ENCODE results near the gene KLHDC2. TPM values are rescaled to one million over a fixed set of nuclear protein-coding genes. Genes with fewer than 3 reads are reported as not detected.
A peak's percentile ranks its signal among the peaks of the same experiment; 100 is the strongest.
"Not testable (repeated sequence)": the region's sequence is repeated elsewhere in the genome, so short reads cannot be mapped to it uniquely, and the experiment has no call there.

Gene KLHDC2, protein sequence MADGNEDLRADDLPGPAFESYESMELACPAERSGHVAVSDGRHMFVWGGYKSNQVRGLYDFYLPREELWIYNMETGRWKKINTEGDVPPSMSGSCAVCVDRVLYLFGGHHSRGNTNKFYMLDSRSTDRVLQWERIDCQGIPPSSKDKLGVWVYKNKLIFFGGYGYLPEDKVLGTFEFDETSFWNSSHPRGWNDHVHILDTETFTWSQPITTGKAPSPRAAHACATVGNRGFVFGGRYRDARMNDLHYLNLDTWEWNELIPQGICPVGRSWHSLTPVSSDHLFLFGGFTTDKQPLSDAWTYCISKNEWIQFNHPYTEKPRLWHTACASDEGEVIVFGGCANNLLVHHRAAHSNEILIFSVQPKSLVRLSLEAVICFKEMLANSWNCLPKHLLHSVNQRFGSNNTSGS
- total RNA-seq (10 to 100 TPM; 68.2 to 93.6 (median 85.9) TPM), polyA plus RNA-seq (10 to 100 TPM; 40.7 to 48.9 TPM)
- long read RNA-seq, donor 1, full-length matches to known transcripts = 256 of 275 reads
- long read RNA-seq, donor 1, partial matches to known transcripts = 4 of 275 reads
- long read RNA-seq, donor 1, other reads (novel, unspliced or antisense) = 15 of 275 reads
- long read RNA-seq, donor 2, full-length matches to known transcripts = 382 of 411 reads
- long read RNA-seq, donor 2, partial matches to known transcripts = 6 of 411 reads
- long read RNA-seq, donor 2, other reads (novel, unspliced or antisense) = 23 of 411 reads
- long read RNA-seq, donor 3, full-length matches to known transcripts = 120 of 133 reads
- long read RNA-seq, donor 3, partial matches to known transcripts = 0 of 133 reads
- long read RNA-seq, donor 3, other reads (novel, unspliced or antisense) = 13 of 133 reads

DNA sequence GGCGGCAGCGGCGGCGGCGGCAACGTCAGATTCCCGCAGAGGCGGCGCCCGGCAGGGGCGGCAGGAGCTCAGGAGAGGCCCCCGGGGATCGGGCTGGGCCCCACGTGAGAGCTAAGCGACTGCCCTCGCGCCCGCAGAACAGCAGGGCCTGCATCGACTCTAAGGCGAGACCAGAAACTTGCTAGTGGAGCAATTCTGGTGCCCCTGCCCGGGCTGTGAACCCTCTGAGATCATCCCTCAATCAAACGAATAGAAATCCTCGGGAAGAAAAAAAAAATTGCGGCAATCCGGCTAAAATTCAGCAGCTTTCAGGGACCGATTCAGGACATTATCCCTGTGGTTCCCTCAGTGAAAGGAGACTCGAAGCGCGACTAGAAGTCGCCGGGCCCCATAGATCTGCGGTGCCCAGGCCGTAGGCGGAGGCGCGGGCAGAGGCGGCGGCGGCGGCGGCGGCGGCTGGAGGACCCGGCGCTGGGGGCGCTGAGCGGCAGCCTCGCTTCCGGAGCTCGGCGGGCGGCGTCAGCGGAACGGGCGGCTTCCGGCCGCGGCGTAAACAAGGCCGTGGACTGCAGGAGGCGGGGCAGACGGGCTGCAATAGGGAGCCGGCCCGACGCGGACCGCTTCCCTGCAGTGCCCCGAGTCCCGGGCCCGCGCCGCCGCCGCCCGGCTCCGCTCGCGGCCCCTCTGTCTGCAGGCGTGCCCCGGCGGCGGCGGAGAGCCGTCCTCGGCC, at the start of gene KLHDC2:
Gene KLHDC2, plus strand, starts transcription at position 583 of the 730 bp plus-strand sequence. CDS start 316 bp downstream, outside the sequence.
- Histone ChIP-seq H3K27ac (peak within 1 kb of the TSS; percentile 91 to 99 (median 99)), H3K4me3 (peak within 1 kb of the TSS; percentile 59 to 100 (median 95)), H3K36me3 (peaks cover 0 to 16% (median 10%) of the 10 kb centered on the region in 9 donors), H3K9me3 (no peaks in the 10 kb centered on the region), H3K27me3 (no peaks in the 10 kb centered on the region), H3K4me1 (peaks cover 0 to 37% (median 23%) of the 10 kb centered on the region in 12 donors)
- peak; percentile 81 to 97 for TF ChIP-seq POLR2A (IDR thresholded peaks at IDR 0.05)
- TF ChIP-seq, protein P1, sequence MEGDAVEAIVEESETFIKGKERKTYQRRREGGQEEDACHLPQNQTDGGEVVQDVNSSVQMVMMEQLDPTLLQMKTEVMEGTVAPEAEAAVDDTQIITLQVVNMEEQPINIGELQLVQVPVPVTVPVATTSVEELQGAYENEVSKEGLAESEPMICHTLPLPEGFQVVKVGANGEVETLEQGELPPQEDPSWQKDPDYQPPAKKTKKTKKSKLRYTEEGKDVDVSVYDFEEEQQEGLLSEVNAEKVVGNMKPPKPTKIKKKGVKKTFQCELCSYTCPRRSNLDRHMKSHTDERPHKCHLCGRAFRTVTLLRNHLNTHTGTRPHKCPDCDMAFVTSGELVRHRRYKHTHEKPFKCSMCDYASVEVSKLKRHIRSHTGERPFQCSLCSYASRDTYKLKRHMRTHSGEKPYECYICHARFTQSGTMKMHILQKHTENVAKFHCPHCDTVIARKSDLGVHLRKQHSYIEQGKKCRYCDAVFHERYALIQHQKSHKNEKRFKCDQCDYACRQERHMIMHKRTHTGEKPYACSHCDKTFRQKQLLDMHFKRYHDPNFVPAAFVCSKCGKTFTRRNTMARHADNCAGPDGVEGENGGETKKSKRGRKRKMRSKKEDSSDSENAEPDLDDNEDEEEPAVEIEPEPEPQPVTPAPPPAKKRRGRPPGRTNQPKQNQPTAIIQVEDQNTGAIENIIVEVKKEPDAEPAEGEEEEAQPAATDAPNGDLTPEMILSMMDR (IDR thresholded peaks at IDR 0.05) = peak in 8 of 12 donors; percentile 22 to 71 (median 49)
- intact Hi-C loops (cut with DNase I) = loop anchor here in 9 of 10 donors (1.0 to 10.0 kb wide), 7 partner anchors 73 to 135 kb away; partner anchors contain the start of genes DNAAF2 (in 5 of the 9) and KLHDC1 (in 3 of the 9)
- 0 to 1% (median 1%) methylated on average over 20 to 86 of the region's 86 CpGs for WGBS, 4 donors
- peak; percentile 84 to 96 (median 93) for ATAC-seq
- peak; percentile 91 to 96 (median 93) for DNase-seq

DNA sequence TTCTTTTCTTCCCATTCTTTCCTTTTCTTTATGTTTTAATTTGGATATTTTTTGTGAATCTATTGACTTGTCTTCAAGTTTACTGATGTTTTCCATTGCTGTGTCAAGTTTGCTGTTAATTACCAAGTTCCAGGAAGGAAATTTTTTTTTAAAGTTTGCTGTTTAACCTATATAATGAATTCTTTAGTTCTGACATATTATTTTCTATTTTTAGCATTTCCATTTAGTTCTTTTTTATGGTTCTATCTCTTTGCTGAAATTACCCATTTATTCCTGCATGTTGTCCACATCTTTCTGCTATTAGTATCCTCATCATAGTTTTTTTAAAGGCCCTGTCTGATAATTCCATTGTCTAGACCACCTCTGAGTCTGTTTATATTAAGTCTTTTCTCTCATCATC, 47.2 kb upstream of the KLHDC2 start:
- no peak for ATAC-seq
- intact Hi-C loops (cut with DNase I) = no loop called here

DNA sequence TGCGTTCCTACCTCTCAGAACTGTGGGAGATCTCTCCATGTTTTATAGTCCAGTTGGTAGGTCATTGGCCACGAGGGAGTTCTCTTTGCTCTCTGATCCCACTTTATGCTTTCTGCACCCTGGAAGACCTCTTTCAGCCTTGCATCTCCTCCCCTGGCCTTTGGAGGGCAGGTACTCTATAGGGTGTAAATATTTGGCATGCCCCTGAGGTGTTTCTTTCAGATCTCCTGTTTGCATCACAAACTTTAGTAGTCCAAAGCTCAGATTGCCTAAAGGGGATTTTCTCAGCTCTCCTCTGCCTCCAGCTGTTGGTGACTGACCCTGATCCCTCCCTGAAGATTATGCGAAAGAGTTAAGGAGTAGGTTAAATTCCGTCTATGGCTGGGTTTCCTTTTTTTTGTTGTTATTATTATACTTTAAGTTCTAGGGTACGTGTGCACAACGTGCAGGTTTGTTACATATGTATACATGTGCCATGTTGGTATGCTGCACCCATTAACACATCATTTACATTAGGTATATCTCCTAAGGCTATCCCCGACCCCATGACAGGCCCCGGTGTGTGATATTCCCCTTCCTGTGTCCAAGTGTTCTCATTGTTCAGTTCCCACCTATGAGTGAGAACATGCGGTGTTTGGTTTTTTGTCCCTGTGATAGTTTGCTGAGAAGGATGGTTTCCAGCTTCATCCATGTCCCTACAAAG, 46.1 kb upstream of the KLHDC2 start:
- H3K27ac ChIP-seq; H3K9me3 ChIP-seq; ATAC-seq; intact Hi-C loops (cut with DNase I); H3K27me3 ChIP-seq; DNase-seq; H3K4me1 ChIP-seq; H3K4me3 ChIP-seq: not testable (repeated sequence)
- peaks cover 0 to 93% (median 29%) of the 10 kb centered on the region in 9 donors for H3K36me3 ChIP-seq
- WGBS, 4 donors = 88 to 90% (median 89%) methylated on average over 9 of the region's 9 CpGs

More for the DNA sequence above, 47.2 kb upstream of the KLHDC2 start:
- no peak for DNase-seq
- no peaks in the 10 kb centered on the region for H3K9me3 ChIP-seq
- H3K27ac ChIP-seq = no peak overlapping the region
- peaks cover 0 to 88% (median 22%) of the 10 kb centered on the region in 9 donors for H3K36me3 ChIP-seq
- H3K4me3 ChIP-seq = no peak overlapping the region
- H3K27me3 ChIP-seq = no peaks in the 10 kb centered on the region
- TF ChIP-seq, protein P1 (IDR thresholded peaks at IDR 0.05) = no peak
- TF ChIP-seq POLR2A (IDR thresholded peaks at IDR 0.05) = no peak
- no peaks in the 10 kb centered on the region for H3K4me1 ChIP-seq

DNA sequence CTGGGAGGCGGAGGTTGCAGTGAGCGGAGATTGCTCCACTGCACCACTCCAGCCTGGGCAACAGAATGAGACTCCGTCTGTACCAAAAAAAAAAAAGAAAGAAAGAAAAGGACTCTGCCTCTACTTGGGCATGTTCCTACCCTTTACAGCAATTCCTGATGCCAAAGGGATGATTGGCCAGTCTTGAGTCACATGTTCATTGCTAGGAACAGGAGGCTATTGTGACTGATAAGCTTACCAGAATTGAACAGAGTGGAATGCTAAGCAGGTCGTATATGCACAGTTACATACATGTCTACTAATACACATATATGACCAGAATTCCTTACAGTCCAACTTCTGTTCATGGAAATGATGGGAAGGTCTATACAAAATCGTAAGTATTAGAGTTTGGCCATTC, 40.8 kb upstream of the KLHDC2 start:
- Histone ChIP-seq H3K27ac (no peak overlapping the region), H3K9me3 (no peaks in the 10 kb centered on the region), H3K4me1 (no peaks in the 10 kb centered on the region), H3K4me3 (no peak overlapping the region), H3K27me3 (no peaks in the 10 kb centered on the region), H3K36me3 (peaks cover 0 to 96% (median 40%) of the 10 kb centered on the region in 9 donors)
- 86 to 91% (median 88%) methylated on average over 5 of the region's 5 CpGs for WGBS, 4 donors
- DNase-seq (no peak), ATAC-seq (no peak)
- intact Hi-C loops (cut with DNase I) = no loop called here
- no peak for TF ChIP-seq POLR2A (IDR thresholded peaks at IDR 0.05)
- TF ChIP-seq, protein P1 (IDR thresholded peaks at IDR 0.05) = no peak
